Left lobe of liver (tissue), 2 donors: ENCODE results near the gene TNS1. TPM values are rescaled to one million over a fixed set of nuclear protein-coding genes. Genes with fewer than 3 reads are reported as not detected.

Experiments
- ATAC-seq: fragments of 200-7000 bp; cut with Tn5 transposase; one replicate; pipeline ENCODE4 v1.9.1; 2020; ENCODE audit warnings: mild to moderate bottlenecking, moderate library complexity
- DNase-seq: peaks from one replicate; pipeline ENCODE4 v3.0.0-alpha.2; 2020; ENCODE audit warnings: low spot score
- total RNA-seq: library from RNA; stranded (reverse); gene quantifications from one replicate; pipeline ENCODE4 v1.2.1, GENCODE V29; 2021
- donor health status: DM: no; HTN: no; CAD: no; lungs with moderate emphysema.
- donor health status: DM: no; HTN: yes; CAD: no.

The TNS1 gene
- total RNA-seq, 1 donor from 2014 or later: 102 TPM

GRCh38 chr2:217919204-217919603 is 83.6 kb downstream of the TNS1 start:
- DNase-seq: no peak

GRCh38 chr2:217918308-217919024 is 84.3 kb downstream of the TNS1 start:
- ATAC-seq (no peak), DNase-seq (no peak)

More at GRCh38 chr2:217919204-217919603, 83.6 kb downstream of the TNS1 start:
- ATAC-seq: no peak

GRCh38 chr2:217916504-217917254 is 86.1 kb downstream of the TNS1 start:
- ATAC-seq (peak; percentile 62), DNase-seq (peak; percentile 91)

- DNase-seq: no peak
- ATAC-seq: no peak
These were observed 87.1 kb downstream of the TNS1 start for GRCh38 chr2:217915706-217916105.

GRCh38 chr2:217914878-217915277 is 87.9 kb downstream of the TNS1 start:
- ATAC-seq: no peak

GRCh38 chr2:217914078-217914477 is 88.7 kb downstream of the TNS1 start:
- ATAC-seq (no peak), DNase-seq (no peak)

More at GRCh38 chr2:217914878-217915277, 87.9 kb downstream of the TNS1 start:
- no peak for DNase-seq

- DNase-seq: no peak
- no peak for ATAC-seq
These were observed 89.4 kb downstream of the TNS1 start for GRCh38 chr2:217913436-217913835.

- DNase-seq (no peak), ATAC-seq (no peak)
These were observed 90.4 kb downstream of the TNS1 start for GRCh38 chr2:217912098-217913024.

GRCh38 chr2:217911283-217912097 is 91.3 kb downstream of the TNS1 start:
- DNase-seq (no peak), ATAC-seq (no peak)

GRCh38 chr2:217910875-217911212 is 92.0 kb downstream of the TNS1 start:
- ATAC-seq (no peak), DNase-seq (no peak)

GRCh38 chr2:217909156-217909820 is 93.5 kb downstream of the TNS1 start:
- ATAC-seq (peak; percentile 22), DNase-seq (no peak)

- no peak for DNase-seq
- ATAC-seq: no peak
These were observed 94.3 kb downstream of the TNS1 start for GRCh38 chr2:217908544-217908943.

- ATAC-seq: no peak
- DNase-seq: no peak
These were observed 95.5 kb downstream of the TNS1 start for GRCh38 chr2:217907266-217907665.

GRCh38 chr2:217906798-217907197 is 96.0 kb downstream of the TNS1 start:
- ATAC-seq (no peak), DNase-seq (no peak)

- ATAC-seq (no peak), DNase-seq (no peak)
These were observed 96.9 kb downstream of the TNS1 start for GRCh38 chr2:217905896-217906295.

GRCh38 chr2:217905395-217905794 is 97.4 kb downstream of the TNS1 start:
- DNase-seq (peak; percentile 53), ATAC-seq (no peak)

- no peak for DNase-seq
These were observed 98.2 kb downstream of the TNS1 start for GRCh38 chr2:217904614-217904965.

GRCh38 chr2:217903859-217904613 is 98.8 kb downstream of the TNS1 start:
- peak; percentile 55 for ATAC-seq
- peak; percentile 93 for DNase-seq

More at GRCh38 chr2:217904614-217904965, 98.2 kb downstream of the TNS1 start:
- no peak for ATAC-seq
